Measurements from ENCODE around the gene FHIT.
"Not testable (repeated sequence)": the region's sequence is repeated elsewhere in the genome, so short reads cannot be mapped to it uniquely, and the experiment has no call there.

Gene FHIT

GRCh38 chr3:61053781-61054496, 197.3 kb downstream of the FHIT start:
- H3F3A ChIP-seq (ENCODE audit: control insufficient read depth, insufficient read depth): no peaks in the 10 kb centered on the region
- H4K20me1 ChIP-seq (ENCODE audit: control insufficient read depth, insufficient read depth, low read depth, low read length): no peaks in the 10 kb centered on the region
- no peak for TF ChIP-seq EZH2phosphoT487 (IDR thresholded peaks at IDR 0.05; ENCODE audit: borderline replicate concordance, low read length)
- TF ChIP-seq CTCF (IDR thresholded peaks at IDR 0.05; ENCODE audit: low read depth, low read length, poor library complexity, severe bottlenecking): no peak
- H3K9me2 ChIP-seq (replicated peaks; ENCODE audit: control insufficient read depth, low read length): no peaks in the 10 kb centered on the region
- no peak overlapping the region for H3K4me2 ChIP-seq (ENCODE audit: low read length)
- H3K79me2 ChIP-seq (ENCODE audit: control insufficient read depth, low read length): no peaks in the 10 kb centered on the region
- H3K27me3 ChIP-seq (ENCODE audit: control insufficient read depth, low read length): no peaks in the 10 kb centered on the region
- no peaks in the 10 kb centered on the region for H3K4me1 ChIP-seq (ENCODE audit: control insufficient read depth, low read length)
- H3K4me3 ChIP-seq (ENCODE audit: low read length): no peak overlapping the region
- no peaks in the 10 kb centered on the region for H3K36me3 ChIP-seq (ENCODE audit: control insufficient read depth, low read length)
- no peaks in the 10 kb centered on the region for H3K9me3 ChIP-seq (ENCODE audit: control insufficient read depth, insufficient read depth, low read length)
- H3K27ac ChIP-seq (ENCODE audit: low read depth, low read length): no peak overlapping the region

- no peaks in the 10 kb centered on the region for H3K36me3 ChIP-seq (ENCODE audit: control insufficient read depth, low read length)
- no peaks in the 10 kb centered on the region for H3K4me1 ChIP-seq (ENCODE audit: control insufficient read depth, low read length)
- no peak overlapping the region for H3K4me2 ChIP-seq (ENCODE audit: low read length)
- H3F3A ChIP-seq (ENCODE audit: control insufficient read depth, insufficient read depth): no peaks in the 10 kb centered on the region
- no peaks in the 10 kb centered on the region for H3K9me3 ChIP-seq (ENCODE audit: control insufficient read depth, insufficient read depth, low read length)
- H3K9me2 ChIP-seq (replicated peaks; ENCODE audit: control insufficient read depth, low read length): no peaks in the 10 kb centered on the region
- H3K4me3 ChIP-seq (ENCODE audit: low read length): no peak overlapping the region
- H3K27me3 ChIP-seq (ENCODE audit: control insufficient read depth, low read length): no peaks in the 10 kb centered on the region
- no peaks in the 10 kb centered on the region for H3K79me2 ChIP-seq (ENCODE audit: control insufficient read depth, low read length)
- no peak overlapping the region for H3K27ac ChIP-seq (ENCODE audit: low read depth, low read length)
- no peaks in the 10 kb centered on the region for H4K20me1 ChIP-seq (ENCODE audit: control insufficient read depth, insufficient read depth, low read depth, low read length)
- TF ChIP-seq EZH2phosphoT487 (IDR thresholded peaks at IDR 0.05; ENCODE audit: borderline replicate concordance, low read length) (no peak), CTCF (IDR thresholded peaks at IDR 0.05; ENCODE audit: low read depth, low read length, poor library complexity, severe bottlenecking) (no peak)
Measured at GRCh38 chr3:61052851-61053250, 198.4 kb downstream of the FHIT start.

GRCh38 chr3:61051666-61052065, 199.6 kb downstream of the FHIT start:
- no peaks in the 10 kb centered on the region for H3K4me1 ChIP-seq (ENCODE audit: control insufficient read depth, low read length)
- H3K27me3 ChIP-seq (ENCODE audit: control insufficient read depth, low read length): no peaks in the 10 kb centered on the region
- no peaks in the 10 kb centered on the region for H3K79me2 ChIP-seq (ENCODE audit: control insufficient read depth, low read length)
- no peaks in the 10 kb centered on the region for H3K36me3 ChIP-seq (ENCODE audit: control insufficient read depth, low read length)
- no peak overlapping the region for H3K4me3 ChIP-seq (ENCODE audit: low read length)
- TF ChIP-seq CTCF (IDR thresholded peaks at IDR 0.05; ENCODE audit: low read depth, low read length, poor library complexity, severe bottlenecking): no peak
- no peak for TF ChIP-seq EZH2phosphoT487 (IDR thresholded peaks at IDR 0.05; ENCODE audit: borderline replicate concordance, low read length)
- no peak overlapping the region for H3K27ac ChIP-seq (ENCODE audit: low read depth, low read length)
- H3F3A ChIP-seq (ENCODE audit: control insufficient read depth, insufficient read depth): no peaks in the 10 kb centered on the region
- no peaks in the 10 kb centered on the region for H3K9me2 ChIP-seq (replicated peaks; ENCODE audit: control insufficient read depth, low read length)
- H4K20me1 ChIP-seq (ENCODE audit: control insufficient read depth, insufficient read depth, low read depth, low read length): no peaks in the 10 kb centered on the region
- no peaks in the 10 kb centered on the region for H3K9me3 ChIP-seq (ENCODE audit: control insufficient read depth, insufficient read depth, low read length)
- no peak overlapping the region for H3K4me2 ChIP-seq (ENCODE audit: low read length)

GRCh38 chr3:61045169-61045568, 206.1 kb downstream of the FHIT start:
- not testable (repeated sequence) for H3K9me2 ChIP-seq (replicated peaks; ENCODE audit: control insufficient read depth, low read length); H3K4me2 ChIP-seq (ENCODE audit: low read length); H3F3A ChIP-seq (ENCODE audit: control insufficient read depth, insufficient read depth); H3K79me2 ChIP-seq (ENCODE audit: control insufficient read depth, low read length); H4K20me1 ChIP-seq (ENCODE audit: control insufficient read depth, insufficient read depth, low read depth, low read length); H3K27ac ChIP-seq (ENCODE audit: low read depth, low read length); H3K36me3 ChIP-seq (ENCODE audit: control insufficient read depth, low read length); H3K4me3 ChIP-seq (ENCODE audit: low read length); H3K4me1 ChIP-seq (ENCODE audit: control insufficient read depth, low read length); H3K9me3 ChIP-seq (ENCODE audit: control insufficient read depth, insufficient read depth, low read length); H3K27me3 ChIP-seq (ENCODE audit: control insufficient read depth, low read length)
